ENCODE measurements around the gene LSM5.

- TF ChIP-seq, protein P1, sequence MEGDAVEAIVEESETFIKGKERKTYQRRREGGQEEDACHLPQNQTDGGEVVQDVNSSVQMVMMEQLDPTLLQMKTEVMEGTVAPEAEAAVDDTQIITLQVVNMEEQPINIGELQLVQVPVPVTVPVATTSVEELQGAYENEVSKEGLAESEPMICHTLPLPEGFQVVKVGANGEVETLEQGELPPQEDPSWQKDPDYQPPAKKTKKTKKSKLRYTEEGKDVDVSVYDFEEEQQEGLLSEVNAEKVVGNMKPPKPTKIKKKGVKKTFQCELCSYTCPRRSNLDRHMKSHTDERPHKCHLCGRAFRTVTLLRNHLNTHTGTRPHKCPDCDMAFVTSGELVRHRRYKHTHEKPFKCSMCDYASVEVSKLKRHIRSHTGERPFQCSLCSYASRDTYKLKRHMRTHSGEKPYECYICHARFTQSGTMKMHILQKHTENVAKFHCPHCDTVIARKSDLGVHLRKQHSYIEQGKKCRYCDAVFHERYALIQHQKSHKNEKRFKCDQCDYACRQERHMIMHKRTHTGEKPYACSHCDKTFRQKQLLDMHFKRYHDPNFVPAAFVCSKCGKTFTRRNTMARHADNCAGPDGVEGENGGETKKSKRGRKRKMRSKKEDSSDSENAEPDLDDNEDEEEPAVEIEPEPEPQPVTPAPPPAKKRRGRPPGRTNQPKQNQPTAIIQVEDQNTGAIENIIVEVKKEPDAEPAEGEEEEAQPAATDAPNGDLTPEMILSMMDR (IDR thresholded peaks at IDR 0.05) = no peak
- TF ChIP-seq EZH2phosphoT487 (IDR thresholded peaks at IDR 0.05) = no peak
These were observed 27.7 kb downstream of the LSM5 start for GRCh38 chr7:32462451-32462850.
